ENCODE measurements around the gene E2F6. TPM values are rescaled to one million over a fixed set of nuclear protein-coding genes. Genes with fewer than 3 reads are reported as not detected.

The E2F6 gene
- total and polyA plus RNA-seq, 2 donors (not counting 3 experiments of a cell fraction or from before 2014, with no cell fraction given), result 7.9 to 15.7 TPM

DNA sequence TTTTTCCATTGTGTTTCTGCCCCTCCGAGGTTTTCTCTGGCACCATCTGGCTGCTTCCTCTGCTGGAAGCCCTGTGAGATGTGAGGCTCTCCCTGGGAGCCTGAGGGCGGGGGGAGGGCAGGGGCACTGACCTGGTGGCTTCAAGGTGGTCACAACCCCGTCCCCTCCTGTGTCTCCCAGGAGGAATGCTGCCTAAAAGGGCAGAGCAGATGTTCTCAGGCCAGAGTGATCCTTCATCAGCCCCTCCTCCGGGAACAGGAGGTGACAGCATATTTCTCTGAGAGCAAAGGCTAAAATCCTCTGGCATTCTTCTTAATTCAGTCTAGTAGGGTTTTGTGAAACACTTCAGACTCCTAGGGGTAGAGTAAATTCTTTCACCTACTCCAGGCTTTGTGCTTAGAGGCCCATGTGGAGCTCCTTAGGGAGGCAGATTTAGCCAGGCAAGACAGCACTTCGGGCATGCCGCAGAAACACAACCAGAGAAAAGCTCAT lies 49.6 kb upstream of the E2F6 start:
- H3K9me3 ChIP-seq (replicated peaks; ENCODE audit: control insufficient read depth, insufficient read depth, low read length), result no peaks in the 10 kb centered on the region
- H3K79me2 ChIP-seq (ENCODE audit: control insufficient read depth, insufficient read depth, low read length), result no peaks in the 10 kb centered on the region
- H2AFZ ChIP-seq (ENCODE audit: low read depth, low read length), result no peak overlapping the region
- H4K20me1 ChIP-seq (replicated peaks; ENCODE audit: control insufficient read depth, extremely low read depth, insufficient read depth, low read length), result no peaks in the 10 kb centered on the region
- H3K27me3 ChIP-seq (ENCODE audit: control insufficient read depth in 2 of 2, insufficient read depth in 2 of 2, low read length in 2 of 2), result no peaks in the 10 kb centered on the region
- DNase-seq (ENCODE audit: low read depth, low spot score) (no peak), FAIRE-seq (no peak)
- no peak for TF ChIP-seq GATA2 (IDR thresholded peaks at IDR 0.05; ENCODE audit: insufficient read depth, insufficient read length, low read depth, low read length)
- TF ChIP-seq POLR2A (IDR thresholded peaks at IDR 0.05; ENCODE audit: low read depth, low read length), result no peak
- TF ChIP-seq POLR2AphosphoS5 (IDR thresholded peaks at IDR 0.05; ENCODE audit: insufficient read depth, low read depth, low read length), result no peak
- TF ChIP-seq, protein P1, sequence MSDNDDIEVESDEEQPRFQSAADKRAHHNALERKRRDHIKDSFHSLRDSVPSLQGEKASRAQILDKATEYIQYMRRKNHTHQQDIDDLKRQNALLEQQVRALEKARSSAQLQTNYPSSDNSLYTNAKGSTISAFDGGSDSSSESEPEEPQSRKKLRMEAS (IDR thresholded peaks at IDR 0.05; ENCODE audit: insufficient read depth, insufficient read length), result no peak
- no peak for TF ChIP-seq JUN (IDR thresholded peaks at IDR 0.05; ENCODE audit: borderline replicate concordance, insufficient read depth, insufficient read length, low read depth)
- TF ChIP-seq, protein P2, sequence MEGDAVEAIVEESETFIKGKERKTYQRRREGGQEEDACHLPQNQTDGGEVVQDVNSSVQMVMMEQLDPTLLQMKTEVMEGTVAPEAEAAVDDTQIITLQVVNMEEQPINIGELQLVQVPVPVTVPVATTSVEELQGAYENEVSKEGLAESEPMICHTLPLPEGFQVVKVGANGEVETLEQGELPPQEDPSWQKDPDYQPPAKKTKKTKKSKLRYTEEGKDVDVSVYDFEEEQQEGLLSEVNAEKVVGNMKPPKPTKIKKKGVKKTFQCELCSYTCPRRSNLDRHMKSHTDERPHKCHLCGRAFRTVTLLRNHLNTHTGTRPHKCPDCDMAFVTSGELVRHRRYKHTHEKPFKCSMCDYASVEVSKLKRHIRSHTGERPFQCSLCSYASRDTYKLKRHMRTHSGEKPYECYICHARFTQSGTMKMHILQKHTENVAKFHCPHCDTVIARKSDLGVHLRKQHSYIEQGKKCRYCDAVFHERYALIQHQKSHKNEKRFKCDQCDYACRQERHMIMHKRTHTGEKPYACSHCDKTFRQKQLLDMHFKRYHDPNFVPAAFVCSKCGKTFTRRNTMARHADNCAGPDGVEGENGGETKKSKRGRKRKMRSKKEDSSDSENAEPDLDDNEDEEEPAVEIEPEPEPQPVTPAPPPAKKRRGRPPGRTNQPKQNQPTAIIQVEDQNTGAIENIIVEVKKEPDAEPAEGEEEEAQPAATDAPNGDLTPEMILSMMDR (IDR thresholded peaks at IDR 0.05; ENCODE audit: extremely low read depth in 1 of 2, insufficient read depth in 1 of 2, low read depth in 1 of 2, low read length in 2 of 2), result no peak
- no peak for TF ChIP-seq MYC (IDR thresholded peaks at IDR 0.05; ENCODE audit: low read depth, low read length)
- TF ChIP-seq EZH2 (IDR thresholded peaks at IDR 0.05; ENCODE audit: borderline replicate concordance, low read depth, low read length, severe bottlenecking), result no peak
- no peak overlapping the region for H3K9ac ChIP-seq (replicated peaks; ENCODE audit: extremely low read depth, insufficient read depth, low read length)
- no peak overlapping the region for H3K4me2 ChIP-seq (ENCODE audit: insufficient read depth, low read length)
- dilution Hi-C loops (cut with MboI; ENCODE audit: extremely low pct_ligation_motif_present, low sequenced_read_pairs) (no loop called here), intact Hi-C loops (cut with micrococcal nuclease) (no loop called here)
- POLR2A ChIA-PET, result no interaction called here
- H3K9me1 ChIP-seq (replicated peaks; ENCODE audit: control insufficient read depth, extremely low read depth, insufficient read depth, low read length), result no peaks in the 10 kb centered on the region
- no peak overlapping the region for H3K4me3 ChIP-seq (replicated peaks in 1 of 3; ENCODE audit: insufficient read depth in 1 of 3, low read depth in 1 of 3, low read length in 3 of 3)
- CTCF ChIA-PET, result no interaction called here
- no TSS peak for BruUV-seq (replicated peaks)
- H3K27ac ChIP-seq (ENCODE audit: insufficient read depth, low read depth, low read length), result no peak overlapping the region
- H3K4me1 ChIP-seq (ENCODE audit: control insufficient read depth, extremely low read depth, insufficient read depth, low read length), result no peaks in the 10 kb centered on the region
- no peaks in the 10 kb centered on the region for H3K36me3 ChIP-seq (ENCODE audit: control insufficient read depth in 2 of 2, extremely low read depth in 1 of 2, insufficient read depth in 2 of 2, low read length in 2 of 2)
